ENCODE results near the gene LRRC61. TPM values are rescaled to one million over a fixed set of nuclear protein-coding genes. Genes with fewer than 3 reads are reported as not detected.

The LRRC61 gene
- total RNA-seq, 2 experiments from 2014 or later = not detected

DNA sequence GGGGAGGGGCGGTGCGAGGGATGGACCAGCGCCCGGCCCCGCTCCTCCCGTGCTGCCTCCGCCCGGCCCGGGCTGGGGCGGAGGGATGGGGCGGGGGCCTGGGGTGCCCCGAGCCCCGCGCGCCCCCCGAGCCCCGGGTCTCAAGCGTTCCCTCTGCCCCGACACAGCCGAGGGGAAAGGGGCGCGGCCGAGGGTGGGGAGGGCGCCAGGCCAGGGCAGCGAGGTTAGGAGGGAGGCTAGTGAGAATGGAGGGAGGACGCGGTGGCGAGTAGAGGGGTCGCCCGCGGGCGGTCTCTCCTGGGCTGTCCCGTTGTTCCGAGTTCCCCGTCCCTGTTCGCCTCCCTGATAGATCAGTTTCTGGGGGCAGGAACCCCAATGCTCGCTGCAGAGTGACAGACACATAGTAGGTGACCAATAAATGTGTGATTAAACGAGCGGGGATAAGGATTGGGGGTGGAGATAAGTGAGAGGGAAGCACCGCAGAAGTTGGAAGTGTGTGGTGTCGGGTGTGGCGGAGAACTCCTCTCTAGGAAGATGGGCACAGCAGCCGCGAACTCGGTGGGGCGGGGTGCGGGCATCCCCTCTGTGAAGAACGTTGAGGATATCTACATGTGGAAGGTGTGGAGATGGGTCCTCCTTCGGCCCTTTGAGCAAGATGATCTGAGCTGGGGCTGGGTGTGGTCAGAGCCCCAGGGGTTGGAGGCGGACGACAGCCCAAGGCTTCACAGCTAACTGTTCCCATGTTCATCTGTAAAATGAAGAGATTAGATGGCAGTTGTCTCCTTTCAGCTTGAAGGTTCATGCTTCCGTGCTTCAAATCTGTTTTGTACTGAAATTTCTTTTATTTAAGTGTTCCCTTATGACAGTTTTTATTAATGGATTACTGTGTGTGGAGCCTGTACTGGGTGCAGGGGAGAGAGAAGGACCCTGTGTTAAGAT, 56.6 kb downstream of the LRRC61 start:
- ChIA-PET POLR2A (interaction anchor here (1.0 to 1.8 kb wide), 2 partner anchors 25 to 27 kb away, joined by 4 to 10 read pairs; no protein-coding TSS in a partner anchor), CTCF (ENCODE audit: unreplicated experiment) (no interaction called here)
- no peaks in the 10 kb centered on the region for H3K9me2 ChIP-seq (ENCODE audit: insufficient read depth, low read length)
- TF ChIP-seq, protein P1, sequence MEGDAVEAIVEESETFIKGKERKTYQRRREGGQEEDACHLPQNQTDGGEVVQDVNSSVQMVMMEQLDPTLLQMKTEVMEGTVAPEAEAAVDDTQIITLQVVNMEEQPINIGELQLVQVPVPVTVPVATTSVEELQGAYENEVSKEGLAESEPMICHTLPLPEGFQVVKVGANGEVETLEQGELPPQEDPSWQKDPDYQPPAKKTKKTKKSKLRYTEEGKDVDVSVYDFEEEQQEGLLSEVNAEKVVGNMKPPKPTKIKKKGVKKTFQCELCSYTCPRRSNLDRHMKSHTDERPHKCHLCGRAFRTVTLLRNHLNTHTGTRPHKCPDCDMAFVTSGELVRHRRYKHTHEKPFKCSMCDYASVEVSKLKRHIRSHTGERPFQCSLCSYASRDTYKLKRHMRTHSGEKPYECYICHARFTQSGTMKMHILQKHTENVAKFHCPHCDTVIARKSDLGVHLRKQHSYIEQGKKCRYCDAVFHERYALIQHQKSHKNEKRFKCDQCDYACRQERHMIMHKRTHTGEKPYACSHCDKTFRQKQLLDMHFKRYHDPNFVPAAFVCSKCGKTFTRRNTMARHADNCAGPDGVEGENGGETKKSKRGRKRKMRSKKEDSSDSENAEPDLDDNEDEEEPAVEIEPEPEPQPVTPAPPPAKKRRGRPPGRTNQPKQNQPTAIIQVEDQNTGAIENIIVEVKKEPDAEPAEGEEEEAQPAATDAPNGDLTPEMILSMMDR (conservative IDR thresholded peaks at IDR 0.05; ENCODE audit: low read length) = no peak
- no peak for TF ChIP-seq EZH2phosphoT487 (IDR thresholded peaks at IDR 0.05; ENCODE audit: borderline replicate concordance, low read depth, low read length)
- intact Hi-C loops (cut with micrococcal nuclease; ENCODE audit: unreplicated experiment) = loop anchor here (1.0 to 10.0 kb wide), 3 partner anchors 26 to 595 kb away; partner anchors contain the start of gene KCNH2
- peaks cover 70% of the 10 kb centered on the region for H3K4me1 ChIP-seq (ENCODE audit: insufficient read depth, low read length, poor library complexity, severe bottlenecking)
- H3K4me2 ChIP-seq (ENCODE audit: low read length) = peak overlapping the region; percentile 99
- H3K36me3 ChIP-seq (ENCODE audit: insufficient read depth, low read length) = no peaks in the 10 kb centered on the region
- H3K9me3 ChIP-seq (ENCODE audit: low read length) = no peaks in the 10 kb centered on the region
- H3K27ac ChIP-seq (ENCODE audit: low read depth, low read length, poor library complexity, severe bottlenecking) = peak overlapping the region; percentile 15
- peak overlapping the region; percentile 72 for H2AFZ ChIP-seq (ENCODE audit: low read length)
- peak overlapping the region; percentile 93 for H3K4me3 ChIP-seq (ENCODE audit: low read depth, low read length, poor library complexity, severe bottlenecking)
- no peaks in the 10 kb centered on the region for H4K20me1 ChIP-seq (ENCODE audit: insufficient read depth, low read length)
- TSS peak; percentile 50 for BruUV-seq (replicated peaks)
- no peaks in the 10 kb centered on the region for H3K79me2 ChIP-seq (ENCODE audit: insufficient read depth, low read depth, low read length)
- DNase-seq (ENCODE audit: low spot score) = no peak

DNA sequence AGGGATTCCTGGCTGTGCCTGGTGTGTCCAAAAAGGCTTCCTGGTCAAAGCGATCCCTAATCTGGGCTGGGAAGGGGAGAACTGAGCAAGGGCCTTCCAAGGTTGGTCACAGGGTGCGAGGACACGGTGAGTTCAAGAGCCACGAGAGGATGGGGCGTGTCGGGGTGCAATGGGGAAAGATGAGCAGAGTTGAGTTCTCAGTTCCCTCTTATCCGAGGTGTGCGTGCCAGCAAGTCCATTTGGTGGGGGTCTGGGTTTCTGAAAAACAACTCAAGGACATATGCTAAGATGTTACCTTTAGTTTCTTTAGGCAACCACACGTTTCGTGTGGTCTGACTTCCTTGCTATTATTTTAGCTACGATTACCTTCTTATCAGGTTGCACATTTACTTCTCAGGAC, 57.3 kb downstream of the LRRC61 start:
- peaks cover 70% of the 10 kb centered on the region for H3K4me1 ChIP-seq (ENCODE audit: insufficient read depth, low read length, poor library complexity, severe bottlenecking)
- intact Hi-C loops (cut with micrococcal nuclease; ENCODE audit: unreplicated experiment) = no loop called here

More for the DNA sequence above, 57.3 kb downstream of the LRRC61 start:
- peak overlapping the region; percentile 93 for H3K4me3 ChIP-seq (ENCODE audit: low read depth, low read length, poor library complexity, severe bottlenecking)
- ChIA-PET CTCF (ENCODE audit: unreplicated experiment) (no interaction called here), POLR2A (interaction anchor here (0.7 to 1.8 kb wide), 3 partner anchors 21 to 26 kb away, joined by 3 to 10 read pairs (median 4); no protein-coding TSS in a partner anchor)
- no peak for DNase-seq (ENCODE audit: low spot score)
- H4K20me1 ChIP-seq (ENCODE audit: insufficient read depth, low read length) = no peaks in the 10 kb centered on the region
- no peak overlapping the region for H2AFZ ChIP-seq (ENCODE audit: low read length)
- no peaks in the 10 kb centered on the region for H3K9me2 ChIP-seq (ENCODE audit: insufficient read depth, low read length)
- H3K36me3 ChIP-seq (ENCODE audit: insufficient read depth, low read length) = no peaks in the 10 kb centered on the region
- no peaks in the 10 kb centered on the region for H3K79me2 ChIP-seq (ENCODE audit: insufficient read depth, low read depth, low read length)
- peak overlapping the region; percentile 99 for H3K4me2 ChIP-seq (ENCODE audit: low read length)
- TF ChIP-seq, protein P1 (conservative IDR thresholded peaks at IDR 0.05; ENCODE audit: low read length) = no peak
- TF ChIP-seq EZH2phosphoT487 (IDR thresholded peaks at IDR 0.05; ENCODE audit: borderline replicate concordance, low read depth, low read length) = no peak
- no TSS peak for BruUV-seq (replicated peaks)
- H3K9me3 ChIP-seq (ENCODE audit: low read length) = no peaks in the 10 kb centered on the region
- no peak overlapping the region for H3K27ac ChIP-seq (ENCODE audit: low read depth, low read length, poor library complexity, severe bottlenecking)

Data from OCI-LY7 (cell line).